GM12878 (cell line): ENCODE results near the gene MOCS1. TPM values are rescaled to one million over a fixed set of nuclear protein-coding genes. Genes with fewer than 3 reads are reported as not detected.

Experiments
- ATAC-seq: fragments of 200-7000 bp; cut with Tn5 transposase; 3 replicates; pipeline ENCODE4 v1.9.1; 2020; ENCODE audit warnings: mild to moderate bottlenecking, moderate library complexity
- BruUV-seq: library from RNA; stranded (reverse); fragments of 400-500 nt; replicated peaks from 2 replicates; lab custom pipeline; 2021; lab: Mats Ljungman, UMichigan
- CTCF ChIA-PET: fragments of 300-600 bp; sonication (Branson Sonifier 250); formaldehyde crosslinking; extraction: SDS; loops from one replicate; lab custom pipeline; 2021; ENCODE audit warnings: inconsistent platforms; lab: Yijun Ruan, JAX
- POLR2A ChIA-PET: fragments of 350-600 bp; formaldehyde crosslinking; extraction: SDS; loops from one replicate; lab custom pipeline; 2021; ENCODE audit warnings: inconsistent platforms; lab: Charles Lee
- RAD21 ChIA-PET: fragments of 300-600 bp; sonication (Branson Sonifier 250); formaldehyde crosslinking; loops from one replicate; lab custom pipeline; 2023; ENCODE audit warnings: antibody characterized with exemption; ENCODE audit not compliant: unreplicated experiment; lab: Charles Lee
- SMC1A ChIA-PET: fragments of 300-600 bp; sonication (Branson Sonifier 250); formaldehyde crosslinking; loops from one replicate; lab custom pipeline; 2023; ENCODE audit not compliant: unreplicated experiment, uncharacterized antibody; lab: Charles Lee
- DNase-seq: peaks from one replicate; pipeline ENCODE4 v3.0.0-alpha.2; 2011; ENCODE audit warnings: low read depth, low spot score
- FAIRE-seq: peaks from 3 replicates; lab custom pipeline; 2011; peaks lifted over from hg19 to GRCh38; lab: Jason Lieb, UNC
- H2AFZ ChIP-seq: 2 replicates; pipeline ENCODE4 v1.6.0; 2011; ENCODE audit warnings: low read depth, low read length, control low read depth; ENCODE audit not compliant: control insufficient read depth
- H3K27ac ChIP-seq: 2 replicates; pipeline ENCODE4 v1.5.1; 2011; ENCODE audit warnings: control low read depth; ENCODE audit not compliant: control insufficient read depth, insufficient read depth
- H3K27me3 ChIP-seq, 2 experiments: replicated peaks in 1 of 2; 2 replicates each; pipeline versions ENCODE4 v1.6.0 to v1.6.1; 2011; ENCODE audit warnings: low read length in 1 of 2; ENCODE audit not compliant: control insufficient read depth in 2 of 2, insufficient read depth in 2 of 2
- H3K36me3 ChIP-seq, 2 experiments: 2 replicates each; pipeline ENCODE4 v1.5.1; 2011; ENCODE audit warnings: low read length in 1 of 2; ENCODE audit not compliant: control insufficient read depth in 2 of 2, insufficient read depth in 2 of 2
- H3K4me1 ChIP-seq: 2 replicates; pipeline ENCODE4 v1.6.1; 2011; ENCODE audit warnings: mild to moderate bottlenecking, low read length, moderate library complexity, mixed read lengths; ENCODE audit not compliant: control insufficient read depth, insufficient read depth
- H3K4me2 ChIP-seq: 2 replicates; pipeline ENCODE4 v1.6.0; 2011; ENCODE audit warnings: control low read depth; ENCODE audit not compliant: control insufficient read depth, insufficient read depth
- H3K4me3 ChIP-seq: fragments of 200-600 bp; sonication (generic); 2 replicates; pipeline ENCODE4 v1.5.1; 2016
- H3K79me2 ChIP-seq: 2 replicates; pipeline ENCODE4 v1.6.0; 2011; ENCODE audit warnings: low read length; ENCODE audit not compliant: control insufficient read depth, insufficient read depth
- H3K9ac ChIP-seq: 2 replicates; pipeline ENCODE4 v1.8.0; 2011; ENCODE audit warnings: low read length, control low read depth, mixed read lengths; ENCODE audit not compliant: control insufficient read depth, insufficient read depth
- H3K9me3 ChIP-seq: replicated peaks from 3 replicates; pipeline ENCODE4 v1.5.1; 2011; ENCODE audit warnings: mild to moderate bottlenecking, low read length; ENCODE audit not compliant: control insufficient read depth, insufficient read depth
- H4K20me1 ChIP-seq: 2 replicates; pipeline ENCODE4 v1.6.0; 2011; ENCODE audit not compliant: control insufficient read depth, insufficient read depth
- HCFC1 ChIP-seq: fragments of 150-350 bp; IDR thresholded peaks from 2 replicates; pipeline ENCODE4 v1.6.1; 2014; ENCODE audit warnings: low read length
- KAT2A ChIP-seq: conservative IDR thresholded peaks from 2 replicates; pipeline ENCODE4 v1.6.1; 2011; ENCODE audit warnings: low read depth, low read length; ENCODE audit not compliant: control insufficient read depth
- SREBF1 ChIP-seq: IDR thresholded peaks from 2 replicates; pipeline ENCODE4 v1.6.1; 2012; ENCODE audit warnings: mild to moderate bottlenecking, low read length
- SRF ChIP-seq, 2 experiments: IDR thresholded peaks; 2 replicates each; pipeline ENCODE4 v1.6.1; 2011; ENCODE audit warnings: low read depth in 2 of 2, low read length in 2 of 2, mild to moderate bottlenecking in 1 of 2, moderate library complexity in 1 of 2
- TAF1 ChIP-seq: IDR thresholded peaks from 2 replicates; pipeline ENCODE4 v1.6.1; 2011; ENCODE audit warnings: mild to moderate bottlenecking, low read depth, low read length, borderline replicate concordance
- ZNF207 ChIP-seq: fragments of 450-650 bp; IDR thresholded peaks from 2 replicates; pipeline ENCODE4 v1.6.1; 2014; ENCODE audit warnings: antibody characterized with exemption, mild to moderate bottlenecking, borderline replicate concordance
- WGBS: methylation state at CpG from one replicate; pipeline ENCODE4 v1.1.6; 2016; ENCODE audit warnings: low lambda C conversion rate; ENCODE audit not compliant: insufficient replicate concordance, insufficient coverage; ENCODE audit errors: missing lambda C conversion rate; 5-methylcytosine and 5-hydroxymethylcytosine counted together
- in situ Hi-C: fragments of 300-500 bp; cut with MboI; formaldehyde crosslinking; loops from 9 replicates; pipeline ENCODE4 v1.14.3; 2018; ENCODE audit warnings: mixed read lengths
- intact Hi-C: fragments of 100-400 bp; cut with micrococcal nuclease; formaldehyde crosslinking; loops from one replicate; pipeline ENCODE4 v1.14.2; 2022; ENCODE audit not compliant: unreplicated experiment
- polyA plus RNA-seq, 11 experiments: library from polyadenylated mRNA; depleted of rRNA in 4 of 11; unstranded in 6 of 11; stranded (reverse) in 5 of 11; fragments of >200 nt; fragmentation: Nextera tagmentation in 4 of 11; fragmentation: Illumina TruSeq in 1 of 11; extraction: Ambion mirVana in 4 of 11; extraction: Trizol in 1 of 11; gene quantifications; 1 replicate in 1 of 11; 2 replicates in 10 of 11; pipeline versions ENCODE4 v1.2.1 to v1.2.3, GENCODE V29; 2011 to 2016; ENCODE audit warnings: inconsistent platforms in 2 of 11, missing spikeins in 2 of 11, low read depth in 1 of 11
- total RNA-seq, 4 experiments: library from RNA; depleted of rRNA in 3 of 4; stranded (reverse); fragments of >200 nt in 3 of 4; fragmentation: Illumina TruSeq in 1 of 4; extraction: Trizol in 1 of 4; gene quantifications; 2 replicates each; pipeline versions ENCODE4 v1.2.1 to v1.2.3, GENCODE V29; 2013 to 2021
- TF ChIP-seq, protein P1 (sequence below): IDR thresholded peaks from 2 replicates; pipeline ENCODE4 v1.6.1; 2011; ENCODE audit warnings: mild to moderate bottlenecking, low read depth, low read length, moderate library complexity; ENCODE audit not compliant: insufficient replicate concordance
- TF ChIP-seq, protein P2 (sequence below): IDR thresholded peaks from 2 replicates; pipeline ENCODE4 v1.6.1; 2012; ENCODE audit warnings: low read length, inconsistent platforms
- TF ChIP-seq, protein P3 (sequence below): IDR thresholded peaks from 2 replicates; pipeline ENCODE4 v1.6.1; 2012; ENCODE audit warnings: mild to moderate bottlenecking, low read depth, low read length

The MOCS1 gene
- total and polyA plus RNA-seq, 10 of the 15 experiments (the other 5 are each of a cell fraction or from before 2014, with no cell fraction given): 0.02 to 5.4 (median 0.16) TPM; not detected in 2

DNA sequence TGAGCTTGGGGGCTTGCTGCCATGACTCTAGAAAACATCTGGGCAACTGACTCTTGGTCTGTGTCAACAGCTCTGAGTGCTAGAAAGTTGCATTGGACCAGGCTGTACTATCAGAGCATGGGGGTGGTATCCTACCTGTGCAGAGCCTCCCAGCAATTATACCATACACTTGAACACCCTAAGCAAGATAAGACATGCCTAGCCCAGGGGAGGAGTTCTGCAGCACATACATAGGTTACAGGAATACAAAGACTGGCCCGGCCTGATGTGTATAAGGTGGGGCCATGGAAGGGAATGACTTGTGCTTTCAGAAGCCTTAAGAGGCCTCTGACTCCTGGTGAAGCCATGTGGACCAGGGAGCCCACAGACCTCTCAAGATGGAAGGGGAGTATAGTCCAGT, 11.4 kb upstream of the MOCS1 start (continued):
- TF ChIP-seq, protein P1, sequence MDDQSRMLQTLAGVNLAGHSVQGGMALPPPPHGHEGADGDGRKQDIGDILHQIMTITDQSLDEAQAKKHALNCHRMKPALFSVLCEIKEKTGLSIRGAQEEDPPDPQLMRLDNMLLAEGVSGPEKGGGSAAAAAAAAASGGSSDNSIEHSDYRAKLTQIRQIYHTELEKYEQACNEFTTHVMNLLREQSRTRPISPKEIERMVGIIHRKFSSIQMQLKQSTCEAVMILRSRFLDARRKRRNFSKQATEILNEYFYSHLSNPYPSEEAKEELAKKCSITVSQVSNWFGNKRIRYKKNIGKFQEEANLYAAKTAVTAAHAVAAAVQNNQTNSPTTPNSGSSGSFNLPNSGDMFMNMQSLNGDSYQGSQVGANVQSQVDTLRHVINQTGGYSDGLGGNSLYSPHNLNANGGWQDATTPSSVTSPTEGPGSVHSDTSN: no peak
- no peak for TF ChIP-seq SRF (IDR thresholded peaks at IDR 0.05; ENCODE audit: low read depth in 2 of 2, low read length in 2 of 2)

DNA sequence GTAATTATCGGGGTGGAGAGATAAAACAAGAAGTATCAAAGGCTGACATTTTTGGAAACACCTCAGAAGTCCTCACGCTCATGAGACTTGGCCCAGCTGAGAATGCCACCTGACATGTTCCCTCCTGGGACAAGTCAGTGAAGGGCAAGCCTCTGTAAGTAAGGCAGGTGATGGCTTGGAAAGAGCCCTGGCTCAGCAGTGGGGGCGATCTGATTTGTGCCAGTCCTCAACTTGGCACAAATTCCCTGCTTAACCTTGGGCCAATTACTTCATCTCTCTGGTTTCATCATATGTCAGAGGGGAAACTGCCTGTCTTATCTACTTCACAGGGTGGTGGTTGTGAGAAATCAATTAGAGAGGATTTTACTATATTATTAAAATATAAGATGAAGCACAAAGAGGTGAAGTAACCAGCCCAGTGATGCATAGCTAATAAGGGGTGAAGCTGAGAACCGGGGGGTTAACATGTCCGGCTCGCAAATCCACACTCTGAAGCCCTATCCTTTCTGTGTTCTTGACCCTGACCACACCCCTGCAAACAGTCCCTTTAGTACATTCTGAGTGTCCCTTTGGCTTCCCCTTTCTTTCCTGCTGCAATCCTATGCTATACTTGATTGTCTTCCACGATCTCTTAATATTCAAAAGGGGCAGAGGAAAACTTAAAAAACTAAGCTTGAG, 8.8 kb upstream of the MOCS1 start:
- intact Hi-C loops: no loop called here

More for the DNA sequence above, 8.8 kb upstream of the MOCS1 start:
- ATAC-seq (no peak), FAIRE-seq (no peak), DNase-seq (no peak)
- RAD21 ChIA-PET: no interaction called here
- H3K4me1 ChIP-seq: no peaks in the 10 kb centered on the region
- H3K27me3 ChIP-seq: peaks cover 0 to 3% of the 10 kb centered on the region in 2 experiments; a peak in 2 of 4 replicates
- no TSS peak for BruUV-seq
- CTCF ChIA-PET: interaction anchor here (1.1 kb wide), 1 partner anchor 310 kb away, joined by 3 read pairs; no protein-coding TSS in a partner anchor
- no peaks in the 10 kb centered on the region for H4K20me1 ChIP-seq
- H3K79me2 ChIP-seq: no peaks in the 10 kb centered on the region
- TF ChIP-seq KAT2A (no peak), ZNF207 (no peak), TAF1 (no peak), HCFC1 (no peak), SREBF1 (no peak)
- TF ChIP-seq, protein P2, sequence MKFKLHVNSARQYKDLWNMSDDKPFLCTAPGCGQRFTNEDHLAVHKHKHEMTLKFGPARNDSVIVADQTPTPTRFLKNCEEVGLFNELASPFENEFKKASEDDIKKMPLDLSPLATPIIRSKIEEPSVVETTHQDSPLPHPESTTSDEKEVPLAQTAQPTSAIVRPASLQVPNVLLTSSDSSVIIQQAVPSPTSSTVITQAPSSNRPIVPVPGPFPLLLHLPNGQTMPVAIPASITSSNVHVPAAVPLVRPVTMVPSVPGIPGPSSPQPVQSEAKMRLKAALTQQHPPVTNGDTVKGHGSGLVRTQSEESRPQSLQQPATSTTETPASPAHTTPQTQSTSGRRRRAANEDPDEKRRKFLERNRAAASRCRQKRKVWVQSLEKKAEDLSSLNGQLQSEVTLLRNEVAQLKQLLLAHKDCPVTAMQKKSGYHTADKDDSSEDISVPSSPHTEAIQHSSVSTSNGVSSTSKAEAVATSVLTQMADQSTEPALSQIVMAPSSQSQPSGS: no peak
- TF ChIP-seq, protein P3, sequence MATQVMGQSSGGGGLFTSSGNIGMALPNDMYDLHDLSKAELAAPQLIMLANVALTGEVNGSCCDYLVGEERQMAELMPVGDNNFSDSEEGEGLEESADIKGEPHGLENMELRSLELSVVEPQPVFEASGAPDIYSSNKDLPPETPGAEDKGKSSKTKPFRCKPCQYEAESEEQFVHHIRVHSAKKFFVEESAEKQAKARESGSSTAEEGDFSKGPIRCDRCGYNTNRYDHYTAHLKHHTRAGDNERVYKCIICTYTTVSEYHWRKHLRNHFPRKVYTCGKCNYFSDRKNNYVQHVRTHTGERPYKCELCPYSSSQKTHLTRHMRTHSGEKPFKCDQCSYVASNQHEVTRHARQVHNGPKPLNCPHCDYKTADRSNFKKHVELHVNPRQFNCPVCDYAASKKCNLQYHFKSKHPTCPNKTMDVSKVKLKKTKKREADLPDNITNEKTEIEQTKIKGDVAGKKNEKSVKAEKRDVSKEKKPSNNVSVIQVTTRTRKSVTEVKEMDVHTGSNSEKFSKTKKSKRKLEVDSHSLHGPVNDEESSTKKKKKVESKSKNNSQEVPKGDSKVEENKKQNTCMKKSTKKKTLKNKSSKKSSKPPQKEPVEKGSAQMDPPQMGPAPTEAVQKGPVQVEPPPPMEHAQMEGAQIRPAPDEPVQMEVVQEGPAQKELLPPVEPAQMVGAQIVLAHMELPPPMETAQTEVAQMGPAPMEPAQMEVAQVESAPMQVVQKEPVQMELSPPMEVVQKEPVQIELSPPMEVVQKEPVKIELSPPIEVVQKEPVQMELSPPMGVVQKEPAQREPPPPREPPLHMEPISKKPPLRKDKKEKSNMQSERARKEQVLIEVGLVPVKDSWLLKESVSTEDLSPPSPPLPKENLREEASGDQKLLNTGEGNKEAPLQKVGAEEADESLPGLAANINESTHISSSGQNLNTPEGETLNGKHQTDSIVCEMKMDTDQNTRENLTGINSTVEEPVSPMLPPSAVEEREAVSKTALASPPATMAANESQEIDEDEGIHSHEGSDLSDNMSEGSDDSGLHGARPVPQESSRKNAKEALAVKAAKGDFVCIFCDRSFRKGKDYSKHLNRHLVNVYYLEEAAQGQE: no peak
- H3K4me3 ChIP-seq: no peak overlapping the region
- H3K9ac ChIP-seq: no peak overlapping the region
- SMC1A ChIA-PET: interaction anchor here (0.6 kb wide), 1 partner anchor 914 kb away, joined by 3 read pairs; no protein-coding TSS in a partner anchor
- in situ Hi-C loops: no loop called here
- no peaks in the 10 kb centered on the region for H3K36me3 ChIP-seq
- H3K4me2 ChIP-seq: no peak overlapping the region
- no peak overlapping the region for H3K27ac ChIP-seq
- no peaks in the 10 kb centered on the region for H3K9me3 ChIP-seq
- no peak overlapping the region for H2AFZ ChIP-seq
- POLR2A ChIA-PET: interaction anchor here (0.7 kb wide), 1 partner anchor 430 kb away, joined by 3 read pairs; no protein-coding TSS in a partner anchor
- 37% methylated on average over 7 of the region's 7 CpGs for WGBS
